PFSK-1 (cell line): ENCODE data around the gene OR13J1.

Experiments used
- FOXP2 ChIP-seq: optimal IDR thresholded peaks from 2 replicates; pipeline ENCODE3; 2011; ENCODE audit warnings: borderline replicate concordance, control low read depth, inconsistent platforms; ENCODE audit not compliant: insufficient read depth; ENCODE audit errors: extremely low read length, extremely low read depth
- POLR2AphosphoS5 ChIP-seq: IDR thresholded peaks from 2 replicates; pipeline ENCODE4 v1.6.1; 2012; ENCODE audit warnings: low read depth, mild to moderate bottlenecking, control low read depth, low read length, moderate library complexity
- REST ChIP-seq, 2 experiments: IDR thresholded peaks; 2 replicates each; pipeline versions ENCODE4 v1.6.1 to v1.8.0; 2011 to 2012; ENCODE audit warnings: low read depth in 2 of 2, low read length in 2 of 2, control low read depth in 1 of 2, inconsistent platforms in 1 of 2, mild to moderate bottlenecking in 1 of 2, moderate library complexity in 1 of 2; ENCODE audit not compliant: insufficient read depth in 1 of 2
- SIN3A ChIP-seq: IDR thresholded peaks from 2 replicates; pipeline ENCODE4 v1.6.1; 2012; ENCODE audit warnings: mild to moderate bottlenecking, low read length, moderate library complexity, borderline replicate concordance; ENCODE audit not compliant: insufficient read depth
- TAF1 ChIP-seq: IDR thresholded peaks from 2 replicates; pipeline ENCODE4 v1.6.1; 2012; ENCODE audit warnings: low read length, control low read depth, borderline replicate concordance; ENCODE audit not compliant: insufficient read depth

Gene OR13J1

GRCh38 chr9:35835766-35836165 lies 34.4 kb downstream of the OR13J1 start:
- TF ChIP-seq REST (IDR thresholded peaks at IDR 0.05; ENCODE audit: insufficient read depth in 1 of 2, low read depth in 2 of 2, low read length in 2 of 2): no peak
- TF ChIP-seq FOXP2: no peak
- TF ChIP-seq POLR2AphosphoS5: no peak
- no peak for TF ChIP-seq SIN3A
- TF ChIP-seq TAF1: no peak

GRCh38 chr9:35835216-35835632 lies 35.0 kb downstream of the OR13J1 start:
- TF ChIP-seq SIN3A (no peak), TAF1 (no peak), FOXP2 (no peak), POLR2AphosphoS5 (no peak), REST (IDR thresholded peaks at IDR 0.05; ENCODE audit: insufficient read depth in 1 of 2, low read depth in 2 of 2, low read length in 2 of 2) (no peak)

DNA sequence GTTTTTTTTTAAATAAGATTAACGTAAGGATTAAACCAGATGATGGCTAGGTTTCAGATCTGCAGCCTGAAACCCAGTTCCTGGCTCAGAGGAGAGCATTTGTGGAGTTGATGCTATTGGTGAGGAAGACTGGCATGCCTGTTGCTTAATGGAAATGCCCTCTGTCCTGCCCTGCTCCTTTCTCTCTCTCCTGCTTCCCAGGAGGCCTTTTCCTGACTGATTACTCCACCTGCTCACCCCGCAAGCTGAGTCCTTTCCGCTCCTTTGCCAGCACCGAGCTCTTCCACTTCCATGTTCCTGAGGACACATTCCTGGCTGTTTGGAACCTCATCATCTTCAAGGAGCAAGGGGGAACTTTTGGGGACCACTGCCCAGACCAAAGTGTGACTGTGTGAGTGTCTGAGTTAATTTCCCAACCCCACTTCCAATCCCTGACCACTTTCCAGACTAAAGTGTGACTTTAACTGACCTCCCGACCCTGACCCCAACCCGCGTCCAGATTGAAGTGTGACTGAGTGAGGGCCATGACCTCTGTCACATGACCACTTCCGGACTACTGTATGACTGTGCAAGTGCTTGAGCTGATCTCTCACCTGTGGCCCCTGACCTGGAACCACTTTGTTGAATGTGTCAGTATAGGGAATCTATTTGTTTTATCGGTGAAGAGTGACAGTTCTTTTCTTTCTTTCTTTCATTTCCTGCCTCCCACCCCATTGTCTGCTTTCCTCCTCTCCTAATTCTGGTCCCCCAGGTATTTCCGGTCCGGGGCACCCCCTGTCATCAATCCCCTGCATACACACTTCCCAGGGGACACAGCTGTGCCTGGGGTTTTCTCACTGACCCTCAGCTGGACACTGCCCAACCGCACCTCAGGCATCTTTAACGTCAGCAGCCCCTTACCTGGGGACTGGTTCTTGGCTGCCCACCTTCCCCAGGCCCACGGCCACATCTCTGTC lies 35.7 kb downstream of the OR13J1 start:
- TF ChIP-seq POLR2AphosphoS5 (no peak), SIN3A (no peak), FOXP2 (no peak), TAF1 (no peak), REST (IDR thresholded peaks at IDR 0.05; ENCODE audit: insufficient read depth in 1 of 2, low read depth in 2 of 2, low read length in 2 of 2) (no peak)

- no peak for TF ChIP-seq TAF1
- no peak for TF ChIP-seq POLR2AphosphoS5
- TF ChIP-seq FOXP2: no peak
- no peak for TF ChIP-seq REST (IDR thresholded peaks at IDR 0.05; ENCODE audit: insufficient read depth in 1 of 2, low read depth in 2 of 2, low read length in 2 of 2)
- no peak for TF ChIP-seq SIN3A
These were observed 37.4 kb downstream of the OR13J1 start for GRCh38 chr9:35832814-35833213.

GRCh38 chr9:35831040-35831439 lies 39.2 kb downstream of the OR13J1 start:
- no peak for TF ChIP-seq REST (IDR thresholded peaks at IDR 0.05; ENCODE audit: insufficient read depth in 1 of 2, low read depth in 2 of 2, low read length in 2 of 2)
- TF ChIP-seq FOXP2: no peak
- no peak for TF ChIP-seq POLR2AphosphoS5
- no peak for TF ChIP-seq TAF1
- no peak for TF ChIP-seq SIN3A
